GM19372 (cell line): ENCODE data around the gene GSK3B.
"Not testable (repeated sequence)": the region's sequence is repeated elsewhere in the genome, so short reads cannot be mapped to it uniquely, and the experiment has no call there.

Experiments used
- ATAC-seq: cut with Tn5 transposase; IDR thresholded peaks from one replicate; pipeline ENCODE4 v1.9.1; 2021; ENCODE audit warnings: mild to moderate bottlenecking, low read depth, moderate library complexity; ENCODE audit not compliant: unreplicated experiment

GSK3B gene

GRCh38 chr3:119891944-119892721, 202.1 kb downstream of the GSK3B start:
- ATAC-seq, result no peak

GRCh38 chr3:119888681-119889080, 205.6 kb downstream of the GSK3B start:
- ATAC-seq, result not testable (repeated sequence)

- ATAC-seq, result no peak
Measured at GRCh38 chr3:119885746-119886530, 208.3 kb downstream of the GSK3B start.

GRCh38 chr3:119884161-119884557, 210.1 kb downstream of the GSK3B start:
- ATAC-seq, result no peak

GRCh38 chr3:119883461-119884160, 210.6 kb downstream of the GSK3B start:
- ATAC-seq, result no peak

- ATAC-seq, result no peak
Measured at GRCh38 chr3:119880966-119881365, 213.3 kb downstream of the GSK3B start.

- no peak for ATAC-seq
Measured at GRCh38 chr3:119873646-119874045, 220.6 kb downstream of the GSK3B start.

- ATAC-seq, result no peak
Measured at GRCh38 chr3:119872773-119873172, 221.5 kb downstream of the GSK3B start.

- no peak for ATAC-seq
Measured at GRCh38 chr3:119871571-119871970, 222.7 kb downstream of the GSK3B start.

GRCh38 chr3:119870512-119870911, 223.7 kb downstream of the GSK3B start:
- ATAC-seq, result no peak

GRCh38 chr3:119864476-119864875, 229.8 kb downstream of the GSK3B start:
- ATAC-seq, result no peak

GRCh38 chr3:119862616-119863015, 231.6 kb downstream of the GSK3B start:
- no peak for ATAC-seq

- ATAC-seq, result no peak
Measured at GRCh38 chr3:119861681-119862080, 232.6 kb downstream of the GSK3B start.

- no peak for ATAC-seq
Measured at GRCh38 chr3:119859728-119860127, 234.5 kb downstream of the GSK3B start.

- no peak for ATAC-seq
Measured at GRCh38 chr3:119858957-119859356, 235.3 kb downstream of the GSK3B start.

GRCh38 chr3:119856695-119857094, 237.6 kb downstream of the GSK3B start:
- no peak for ATAC-seq

- no peak for ATAC-seq
Measured at GRCh38 chr3:119849126-119849525, 245.1 kb downstream of the GSK3B start.

- ATAC-seq, result no peak
Measured at GRCh38 chr3:119841808-119842471, 252.3 kb downstream of the GSK3B start.

GRCh38 chr3:119835556-119835955, 258.7 kb downstream of the GSK3B start:
- no peak for ATAC-seq

- ATAC-seq, result no peak
Measured at GRCh38 chr3:119834754-119835370, 259.4 kb downstream of the GSK3B start.
